HG03060 (cell line): Measurements from ENCODE around the gene TRHDE.
"Not testable (repeated sequence)": the region's sequence is repeated elsewhere in the genome, so short reads cannot be mapped to it uniquely, and the experiment has no call there.

Experiments
- ATAC-seq: cut with Tn5 transposase; IDR thresholded peaks from one replicate; pipeline ENCODE4 v1.9.1; 2021; ENCODE audit warnings: low read depth, moderate number of reproducible peaks; ENCODE audit not compliant: unreplicated experiment

TRHDE gene

DNA sequence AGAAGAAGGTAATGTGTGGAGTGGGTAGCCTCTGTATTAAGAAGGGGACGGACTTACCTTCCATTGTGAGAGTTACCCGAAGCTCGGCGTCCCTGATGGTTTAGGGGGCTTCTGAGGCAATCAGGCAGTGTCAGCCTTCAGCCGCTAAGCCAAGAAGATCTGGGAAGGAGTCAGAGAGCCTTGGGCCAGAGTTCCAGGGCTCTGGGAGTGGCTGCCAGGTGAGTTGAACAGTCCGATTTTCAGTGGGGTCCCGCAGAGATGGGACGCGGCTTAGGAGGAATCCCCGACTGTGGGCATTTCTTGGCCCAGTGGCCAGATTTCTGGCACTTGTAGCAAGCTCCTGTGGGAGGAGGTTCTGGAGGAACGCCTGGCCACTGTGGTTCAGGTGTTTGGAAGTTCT is 439.9 kb downstream of the TRHDE start:
- ATAC-seq: not testable (repeated sequence)

DNA sequence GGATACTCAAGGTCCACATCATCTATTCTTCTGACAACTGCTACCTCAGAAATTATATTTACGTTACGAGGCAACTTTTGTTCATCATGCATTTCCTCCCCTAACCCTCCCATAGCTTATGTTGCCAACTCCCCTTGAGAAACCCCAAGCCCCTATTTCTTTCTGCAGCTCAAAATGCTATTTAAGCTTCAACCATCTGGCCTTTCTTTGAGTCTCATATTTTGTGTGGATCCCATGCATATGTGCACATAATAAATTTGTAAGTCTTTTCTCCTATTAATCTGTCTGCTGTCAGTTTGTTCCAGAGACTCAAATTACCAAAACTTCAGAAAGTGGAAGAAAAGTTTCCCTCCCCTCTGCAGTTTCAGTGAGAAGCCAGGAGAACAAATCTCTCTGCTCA is 444.1 kb downstream of the TRHDE start:
- no peak for ATAC-seq

DNA sequence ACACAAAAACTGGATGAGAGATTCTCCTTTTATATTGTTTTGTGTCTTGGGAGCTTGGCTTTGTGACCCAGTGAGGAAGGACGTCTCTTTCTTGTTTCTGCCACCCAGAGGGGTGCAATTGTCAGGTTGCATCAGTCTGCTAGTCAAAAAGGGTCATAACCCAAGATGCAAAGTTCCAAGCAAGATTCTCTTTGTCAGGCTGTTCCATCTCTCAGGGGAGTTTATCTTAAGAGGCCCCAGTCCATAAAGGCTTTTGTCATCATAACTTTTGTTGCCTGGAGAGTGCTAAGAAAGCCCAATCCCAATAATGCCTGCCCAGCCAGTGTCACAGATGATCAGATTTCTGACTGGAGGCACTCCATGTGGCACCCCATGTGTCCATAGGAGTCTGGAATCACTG is 444.9 kb downstream of the TRHDE start:
- no peak for ATAC-seq
